Measurements from ENCODE around the gene RNF212.

GRCh38 chr4:1099270-1099669, 14.1 kb downstream of the RNF212 start:
- TF ChIP-seq CTCF (conservative IDR thresholded peaks at IDR 0.05; ENCODE audit: low read length) (no peak), EZH2phosphoT487 (IDR thresholded peaks at IDR 0.05; ENCODE audit: borderline replicate concordance) (no peak)
